Measurements from ENCODE around the gene DSCAML1.

Gene DSCAML1

DNA sequence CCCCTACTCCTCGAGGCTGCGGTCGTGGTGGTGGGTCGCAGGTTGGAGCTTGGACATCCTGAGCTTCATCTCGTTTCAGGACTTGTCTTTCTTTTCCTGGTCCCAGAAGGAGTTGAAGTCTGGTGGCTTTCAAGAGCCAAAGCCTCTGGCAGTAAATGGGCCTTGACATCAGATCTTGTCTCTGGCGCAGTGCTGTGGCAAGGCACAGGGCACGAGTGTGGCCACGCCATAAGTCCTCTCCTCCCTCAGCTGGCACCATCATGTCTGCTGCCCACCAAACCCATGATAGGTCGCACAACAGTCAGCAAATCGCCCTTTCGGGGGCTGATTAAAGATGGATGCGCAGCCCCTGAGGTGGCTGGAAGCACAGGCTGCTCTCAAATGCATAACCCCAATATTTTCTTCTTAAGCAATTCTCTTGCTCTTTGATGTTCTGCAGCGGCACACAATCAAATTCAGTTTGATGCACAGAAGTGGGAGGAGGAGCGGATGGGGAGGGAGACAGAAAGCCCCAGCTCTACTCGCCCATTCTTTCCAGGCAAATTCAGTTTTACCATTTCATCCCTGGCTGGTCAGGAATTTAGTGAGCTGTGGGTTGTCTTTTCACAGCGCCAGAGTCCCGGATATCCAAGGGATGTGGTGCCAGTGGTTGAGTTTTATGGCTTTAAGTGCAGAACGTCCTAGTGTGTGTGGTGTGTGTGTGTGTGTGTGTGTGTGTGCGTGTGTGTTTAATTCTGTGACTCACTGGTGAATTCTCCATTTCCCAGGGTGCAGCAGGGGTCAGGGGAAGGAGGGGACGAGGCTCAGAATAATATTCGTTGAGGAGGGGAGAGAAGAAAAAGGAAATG lies 162.0 kb downstream of the DSCAML1 start:
- Mint-ChIP-seq H3K27ac (no peak overlapping the region), H3K4me3 (no peak overlapping the region)
- no peak for DNase-seq (ENCODE audit: low spot score in 2 of 2)

GRCh38 chr11:117633976-117634755 lies 162.8 kb downstream of the DSCAML1 start:
- ATAC-seq (ENCODE audit: low read depth) (no peak), DNase-seq (ENCODE audit: low spot score in 2 of 2) (no peak)
- Mint-ChIP-seq H3K27ac (no peak overlapping the region), H3K9me3 (no peaks in the 10 kb centered on the region), H3K36me3 (no peaks in the 10 kb centered on the region), H3K27me3 (peaks cover 6% of the 10 kb centered on the region), H3K4me1 (no peaks in the 10 kb centered on the region), H3K4me3 (no peak overlapping the region)

More for the DNA sequence above, 162.0 kb downstream of the DSCAML1 start:
- no peaks in the 10 kb centered on the region for H3K4me1 Mint-ChIP-seq
- H3K9me3 Mint-ChIP-seq: no peaks in the 10 kb centered on the region
- peaks cover 4% of the 10 kb centered on the region for H3K27me3 Mint-ChIP-seq
- H3K36me3 Mint-ChIP-seq: no peaks in the 10 kb centered on the region
- no peak for ATAC-seq (ENCODE audit: low read depth)

DNA sequence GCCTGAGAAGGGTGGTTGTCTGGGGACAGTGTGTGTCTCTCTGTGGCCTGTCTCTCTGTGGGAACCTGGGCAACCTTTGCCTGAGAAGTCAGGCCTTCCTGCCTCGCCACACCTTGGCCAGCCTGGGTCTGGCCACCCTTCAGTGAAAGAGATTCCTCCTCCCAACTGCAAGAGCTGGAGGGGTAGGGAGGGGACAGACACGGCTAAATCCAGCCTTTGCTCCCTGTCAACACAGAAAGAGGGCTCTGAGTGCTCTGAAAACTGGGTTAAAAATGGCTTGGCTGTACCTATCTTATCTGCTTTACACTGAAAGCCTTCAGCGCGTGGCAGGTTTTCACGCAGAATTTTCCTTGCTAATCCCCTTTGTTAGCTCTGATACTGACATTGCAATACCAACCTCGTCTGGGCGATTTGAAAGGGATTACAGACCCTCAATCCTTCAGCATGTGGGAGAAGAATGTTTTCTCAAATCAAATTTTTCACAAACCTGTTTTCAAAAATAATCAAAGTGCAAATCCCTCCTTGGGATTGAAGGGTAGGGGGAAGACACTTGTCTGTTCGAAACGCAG lies 163.7 kb downstream of the DSCAML1 start:
- Mint-ChIP-seq H3K4me1 (no peaks in the 10 kb centered on the region), H3K36me3 (no peaks in the 10 kb centered on the region), H3K4me3 (no peak overlapping the region), H3K9me3 (no peaks in the 10 kb centered on the region), H3K27me3 (peaks cover 2% of the 10 kb centered on the region), H3K27ac (no peak overlapping the region)
- no peak for ATAC-seq (ENCODE audit: low read depth)
- no peak for DNase-seq (ENCODE audit: low spot score in 2 of 2)

DNA sequence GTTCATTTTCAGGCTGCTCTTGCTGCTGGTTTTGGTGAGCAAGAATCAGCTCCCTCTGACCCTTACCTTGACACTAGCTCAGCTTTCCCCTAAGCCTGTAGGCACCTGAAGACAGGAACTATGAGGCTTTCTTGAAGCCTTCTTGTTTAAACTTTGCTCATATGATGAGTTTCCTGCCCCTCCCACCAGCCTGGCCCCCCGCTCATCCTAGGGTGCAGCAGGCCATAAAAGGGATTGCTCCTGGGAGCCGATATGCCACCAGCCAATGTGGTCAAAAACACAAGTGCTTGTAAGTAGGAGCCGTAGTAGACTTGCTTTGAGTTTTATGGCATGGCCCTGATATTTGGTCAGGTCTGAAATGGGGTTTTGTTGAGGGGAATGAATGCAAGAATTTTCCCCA lies 164.7 kb downstream of the DSCAML1 start:
- Mint-ChIP-seq H3K4me1 (no peaks in the 10 kb centered on the region), H3K9me3 (no peaks in the 10 kb centered on the region), H3K4me3 (no peak overlapping the region), H3K27ac (no peak overlapping the region), H3K27me3 (peaks cover 6% of the 10 kb centered on the region), H3K36me3 (no peaks in the 10 kb centered on the region)
- no peak for ATAC-seq (ENCODE audit: low read depth)
- DNase-seq (ENCODE audit: low spot score in 2 of 2): no peak

DNA sequence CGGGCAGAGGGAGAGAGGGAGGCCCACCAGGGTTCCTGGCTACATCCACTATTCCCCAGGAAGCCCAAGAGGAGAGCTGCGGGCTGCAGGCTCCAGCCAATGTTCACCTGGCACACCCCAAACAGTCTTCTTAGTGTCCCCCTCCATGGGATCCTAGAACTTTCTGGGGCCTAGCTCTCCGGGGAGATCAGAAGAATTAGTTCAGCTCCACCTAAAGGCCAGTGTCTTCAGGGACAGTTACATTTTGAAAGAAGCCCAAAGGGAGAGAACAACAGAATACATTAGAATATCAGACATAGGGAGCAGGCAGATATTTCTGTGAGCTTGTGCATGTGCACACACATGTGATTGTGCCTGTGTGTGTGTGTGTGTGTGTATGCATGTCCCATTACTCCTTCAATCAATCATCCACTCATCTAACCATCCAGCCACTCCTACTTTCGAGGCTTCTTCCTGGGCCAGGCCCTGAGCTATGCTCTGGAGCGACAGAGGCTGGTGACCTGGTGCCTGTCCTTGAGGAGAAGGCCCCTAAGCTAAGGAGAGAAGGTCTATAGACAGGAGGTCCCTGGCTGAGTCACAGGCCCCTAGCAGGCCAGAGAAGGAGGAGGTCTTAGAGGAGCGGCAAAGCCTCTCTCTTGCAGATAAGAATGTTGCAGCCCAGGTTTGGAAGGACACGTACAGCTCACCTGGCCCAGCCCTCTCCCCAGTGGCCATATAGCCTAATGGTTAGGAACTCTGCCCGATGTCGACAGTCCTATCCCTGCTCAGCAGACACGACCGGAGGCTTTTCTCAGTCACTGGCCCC lies 165.5 kb downstream of the DSCAML1 start:
- Mint-ChIP-seq H3K9me3 (no peaks in the 10 kb centered on the region), H3K36me3 (no peaks in the 10 kb centered on the region), H3K27me3 (peaks cover 9% of the 10 kb centered on the region), H3K4me3 (no peak overlapping the region), H3K4me1 (no peaks in the 10 kb centered on the region), H3K27ac (no peak overlapping the region)
- no peak for DNase-seq (ENCODE audit: low spot score in 2 of 2)
- ATAC-seq (ENCODE audit: low read depth): no peak

DNA sequence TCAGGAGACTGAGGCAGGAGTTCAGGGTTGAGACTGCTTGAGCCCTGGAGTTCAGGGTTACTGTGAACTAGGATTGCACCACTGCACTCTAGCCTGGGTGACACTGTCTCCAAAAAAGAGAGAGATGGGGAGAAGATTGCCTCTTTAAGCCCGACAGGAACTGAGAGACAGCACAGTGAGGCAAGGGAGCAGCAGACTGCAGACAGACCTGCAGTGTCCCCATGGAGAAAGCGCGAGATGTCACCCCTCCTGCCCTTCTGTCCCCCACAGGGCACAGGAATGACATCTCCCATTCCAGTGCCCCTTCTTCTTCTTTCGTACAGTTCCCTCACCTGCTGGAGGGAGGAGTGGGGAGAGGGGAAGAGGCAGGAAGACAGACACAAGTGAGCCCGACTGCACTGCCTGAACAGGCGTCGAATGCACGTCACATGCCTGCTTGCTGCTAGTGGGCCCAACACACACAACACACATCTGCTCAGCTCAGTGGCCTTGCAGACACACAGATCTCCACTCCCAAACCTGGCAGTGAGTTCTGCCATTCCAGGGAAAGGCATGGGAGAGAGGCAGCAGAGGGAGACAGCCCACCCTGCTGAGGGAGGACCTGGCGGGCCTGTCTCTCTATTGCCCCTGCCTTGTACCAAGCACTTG lies 167.0 kb downstream of the DSCAML1 start:
- no peak for ATAC-seq (ENCODE audit: low read depth)

DNA sequence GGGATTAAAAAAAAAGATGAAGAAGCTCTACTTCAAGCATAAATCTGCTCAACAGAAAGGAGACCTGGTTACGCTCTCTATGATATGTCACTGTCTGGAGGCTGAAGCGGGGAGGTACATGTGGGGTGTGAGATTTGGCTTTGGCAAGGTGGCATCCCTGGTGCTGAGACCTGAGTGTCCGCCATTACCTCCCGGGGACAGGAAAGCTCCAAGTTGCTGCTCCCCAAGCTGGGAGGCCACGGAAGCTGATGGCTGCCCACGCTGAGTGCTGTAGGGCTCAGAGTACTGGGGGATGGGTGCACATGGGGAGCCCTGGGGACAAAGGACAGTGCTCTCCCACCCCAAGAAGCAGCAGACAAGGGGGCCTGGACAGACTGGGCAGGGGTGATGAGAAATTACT lies 167.9 kb downstream of the DSCAML1 start:
- DNase-seq (ENCODE audit: low spot score in 2 of 2): no peak
- no peaks in the 10 kb centered on the region for H3K9me3 Mint-ChIP-seq
- ATAC-seq (ENCODE audit: low read depth): no peak
- H3K4me1 Mint-ChIP-seq: no peaks in the 10 kb centered on the region
- no peak overlapping the region for H3K4me3 Mint-ChIP-seq
- no peak overlapping the region for H3K27ac Mint-ChIP-seq
- H3K27me3 Mint-ChIP-seq: peaks cover 11% of the 10 kb centered on the region
- no peaks in the 10 kb centered on the region for H3K36me3 Mint-ChIP-seq

More for the DNA sequence above, 167.0 kb downstream of the DSCAML1 start:
- no peak for DNase-seq (ENCODE audit: low spot score in 2 of 2)
- H3K27ac Mint-ChIP-seq: no peak overlapping the region
- H3K4me3 Mint-ChIP-seq: no peak overlapping the region
- H3K27me3 Mint-ChIP-seq: peaks cover 11% of the 10 kb centered on the region
- no peaks in the 10 kb centered on the region for H3K4me1 Mint-ChIP-seq
- no peaks in the 10 kb centered on the region for H3K9me3 Mint-ChIP-seq
- no peaks in the 10 kb centered on the region for H3K36me3 Mint-ChIP-seq

GRCh38 chr11:117627259-117627658 lies 169.8 kb downstream of the DSCAML1 start:
- no peak for ATAC-seq (ENCODE audit: low read depth)
- Mint-ChIP-seq H3K27ac (no peak overlapping the region), H3K9me3 (no peaks in the 10 kb centered on the region), H3K4me3 (no peak overlapping the region), H3K27me3 (peaks cover 14% of the 10 kb centered on the region), H3K36me3 (no peaks in the 10 kb centered on the region), H3K4me1 (no peaks in the 10 kb centered on the region)
- no peak for DNase-seq (ENCODE audit: low spot score in 2 of 2)

DNA sequence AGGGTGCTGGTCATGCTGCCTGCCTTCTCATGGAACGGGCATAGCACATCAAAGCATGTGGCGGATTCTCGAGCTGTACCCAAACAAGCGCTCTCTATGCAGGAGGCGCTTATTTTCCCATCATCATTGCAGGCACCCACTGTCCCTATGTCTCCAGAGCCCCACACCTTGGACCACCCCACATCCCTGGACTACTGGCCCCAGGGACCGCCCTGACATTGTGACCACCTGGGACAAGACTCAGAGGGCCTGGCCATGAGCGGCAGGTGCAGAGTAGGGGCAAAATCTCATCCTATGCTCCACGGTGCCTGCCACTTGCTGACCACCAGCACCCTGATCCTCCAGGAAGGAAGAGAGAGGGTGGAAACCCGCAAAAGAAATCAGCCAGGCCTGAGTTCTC lies 170.4 kb downstream of the DSCAML1 start:
- Mint-ChIP-seq H3K4me1 (no peaks in the 10 kb centered on the region), H3K27ac (no peak overlapping the region), H3K36me3 (no peaks in the 10 kb centered on the region), H3K9me3 (no peaks in the 10 kb centered on the region), H3K27me3 (peaks cover 14% of the 10 kb centered on the region), H3K4me3 (no peak overlapping the region)
- no peak for ATAC-seq (ENCODE audit: low read depth)
- DNase-seq (ENCODE audit: low spot score in 2 of 2): no peak

GRCh38 chr11:117625237-117625636 lies 171.8 kb downstream of the DSCAML1 start:
- Mint-ChIP-seq H3K4me1 (no peaks in the 10 kb centered on the region), H3K27me3 (peaks cover 15% of the 10 kb centered on the region), H3K36me3 (no peaks in the 10 kb centered on the region), H3K4me3 (no peak overlapping the region), H3K27ac (no peak overlapping the region), H3K9me3 (peaks cover 2% of the 10 kb centered on the region)
- DNase-seq (ENCODE audit: low spot score in 2 of 2) (no peak), ATAC-seq (ENCODE audit: low read depth) (no peak)

- Mint-ChIP-seq H3K36me3 (no peaks in the 10 kb centered on the region), H3K4me3 (no peak overlapping the region), H3K9me3 (peaks cover 2% of the 10 kb centered on the region), H3K27me3 (peaks cover 13% of the 10 kb centered on the region), H3K4me1 (no peaks in the 10 kb centered on the region), H3K27ac (no peak overlapping the region)
- no peak for DNase-seq (ENCODE audit: low spot score in 2 of 2)
- no peak for ATAC-seq (ENCODE audit: low read depth)
Observed at GRCh38 chr11:117623831-117624271, 173.2 kb downstream of the DSCAML1 start.

- ATAC-seq (ENCODE audit: low read depth) (no peak), DNase-seq (ENCODE audit: low spot score in 2 of 2) (no peak)
- no peaks in the 10 kb centered on the region for H3K4me1 Mint-ChIP-seq
- no peak overlapping the region for H3K4me3 Mint-ChIP-seq
- peaks cover 2% of the 10 kb centered on the region for H3K9me3 Mint-ChIP-seq
- H3K27ac Mint-ChIP-seq: no peak overlapping the region
- peaks cover 14% of the 10 kb centered on the region for H3K27me3 Mint-ChIP-seq
- no peaks in the 10 kb centered on the region for H3K36me3 Mint-ChIP-seq
Observed at GRCh38 chr11:117621226-117621625, 175.8 kb downstream of the DSCAML1 start.

GRCh38 chr11:117620659-117621058 lies 176.4 kb downstream of the DSCAML1 start:
- peaks cover 15% of the 10 kb centered on the region for H3K27me3 Mint-ChIP-seq
- H3K4me1 Mint-ChIP-seq: no peaks in the 10 kb centered on the region
- H3K9me3 Mint-ChIP-seq: peaks cover 2% of the 10 kb centered on the region

More at GRCh38 chr11:117620659-117621058, 176.4 kb downstream of the DSCAML1 start:
- DNase-seq (ENCODE audit: low spot score in 2 of 2) (no peak), ATAC-seq (ENCODE audit: low read depth) (no peak)
- H3K36me3 Mint-ChIP-seq: no peaks in the 10 kb centered on the region
- no peak overlapping the region for H3K4me3 Mint-ChIP-seq
- no peak overlapping the region for H3K27ac Mint-ChIP-seq

Data from memory B cell (primary cell).